ENCODE measurements around the gene ENPP4.
A peak's percentile ranks its signal among the peaks of the same experiment; 100 is the strongest.

The ENPP4 gene

GRCh38 chr6:46170357-46171289, 40.8 kb downstream of the ENPP4 start, which contains the start of gene ENPP5 (continued):
- TF ChIP-seq TRIM28 (IDR thresholded peaks at IDR 0.05; ENCODE audit: borderline replicate concordance, low read length) (no peak), MYNN (tag by site-specific recombination; IDR thresholded peaks at IDR 0.05; ENCODE audit: borderline replicate concordance) (no peak), INSM2 (tag by site-specific recombination; IDR thresholded peaks at IDR 0.05) (no peak; the same call in 1 of the 2 replicates), PBX3 (CRISPR knock-in tag; IDR thresholded peaks at IDR 0.05) (peak; percentile 98), ZNF335 (tag by site-specific recombination; conservative IDR thresholded peaks at IDR 0.05) (peak; percentile 68), ZNF658 (tag by site-specific recombination; IDR thresholded peaks at IDR 0.05) (no peak), YY1 (tag by site-specific recombination; IDR thresholded peaks at IDR 0.05) (0 out of 2 replicates have a peak, but pooled peaks have one; percentile 24), ZNF660 (tag by site-specific recombination; IDR thresholded peaks at IDR 0.05) (no peak), ZFP37 (tag by site-specific recombination; IDR thresholded peaks at IDR 0.05) (peak; percentile 71; the same call in 1 of the 2 replicates), ZNF19 (tag by site-specific recombination; IDR thresholded peaks at IDR 0.05; ENCODE audit: low read depth) (no peak), ZNF121 (tag by site-specific recombination; IDR thresholded peaks at IDR 0.05) (no peak), ZNF76 (tag by site-specific recombination; IDR thresholded peaks at IDR 0.05; ENCODE audit: borderline replicate concordance, low read depth) (0 out of 2 replicates have a peak, but pooled peaks have one; percentile 19), PRDM2 (tag by site-specific recombination; IDR thresholded peaks at IDR 0.05; ENCODE audit: borderline replicate concordance) (no peak), ZNF610 (tag by site-specific recombination; IDR thresholded peaks at IDR 0.05; ENCODE audit: borderline replicate concordance) (0 out of 2 replicates have a peak, but pooled peaks have one; percentile 37), ZNF18 (tag by site-specific recombination; IDR thresholded peaks at IDR 0.05) (no peak), ZNF585B (tag by site-specific recombination; IDR thresholded peaks at IDR 0.05) (no peak), ZNF792 (tag by site-specific recombination; IDR thresholded peaks at IDR 0.05) (no peak), ZNF311 (tag by site-specific recombination; IDR thresholded peaks at IDR 0.05; ENCODE audit: borderline replicate concordance) (no peak), ZNF157 (tag by site-specific recombination; IDR thresholded peaks at IDR 0.05) (no peak), ZFP41 (tag by site-specific recombination; IDR thresholded peaks at IDR 0.05; ENCODE audit: borderline replicate concordance) (no peak), ZSCAN18 (tag by site-specific recombination; IDR thresholded peaks at IDR 0.05) (no peak), ZNF140 (tag by site-specific recombination; IDR thresholded peaks at IDR 0.05) (no peak)
- TF ChIP-seq, protein P1, sequence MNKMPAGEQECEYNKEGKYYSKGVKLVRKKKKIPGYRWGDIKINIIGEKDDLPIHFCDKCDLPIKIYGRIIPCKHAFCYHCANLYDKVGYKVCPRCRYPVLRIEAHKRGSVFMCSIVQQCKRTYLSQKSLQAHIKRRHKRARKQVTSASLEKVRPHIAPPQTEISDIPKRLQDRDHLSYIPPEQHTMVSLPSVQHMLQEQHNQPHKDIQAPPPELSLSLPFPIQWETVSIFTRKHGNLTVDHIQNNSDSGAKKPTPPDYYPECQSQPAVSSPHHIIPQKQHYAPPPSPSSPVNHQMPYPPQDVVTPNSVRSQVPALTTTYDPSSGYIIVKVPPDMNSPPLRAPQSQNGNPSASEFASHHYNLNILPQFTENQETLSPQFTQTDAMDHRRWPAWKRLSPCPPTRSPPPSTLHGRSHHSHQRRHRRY (tag by site-specific recombination; IDR thresholded peaks at IDR 0.05), result no peak
- TF ChIP-seq, protein P2, sequence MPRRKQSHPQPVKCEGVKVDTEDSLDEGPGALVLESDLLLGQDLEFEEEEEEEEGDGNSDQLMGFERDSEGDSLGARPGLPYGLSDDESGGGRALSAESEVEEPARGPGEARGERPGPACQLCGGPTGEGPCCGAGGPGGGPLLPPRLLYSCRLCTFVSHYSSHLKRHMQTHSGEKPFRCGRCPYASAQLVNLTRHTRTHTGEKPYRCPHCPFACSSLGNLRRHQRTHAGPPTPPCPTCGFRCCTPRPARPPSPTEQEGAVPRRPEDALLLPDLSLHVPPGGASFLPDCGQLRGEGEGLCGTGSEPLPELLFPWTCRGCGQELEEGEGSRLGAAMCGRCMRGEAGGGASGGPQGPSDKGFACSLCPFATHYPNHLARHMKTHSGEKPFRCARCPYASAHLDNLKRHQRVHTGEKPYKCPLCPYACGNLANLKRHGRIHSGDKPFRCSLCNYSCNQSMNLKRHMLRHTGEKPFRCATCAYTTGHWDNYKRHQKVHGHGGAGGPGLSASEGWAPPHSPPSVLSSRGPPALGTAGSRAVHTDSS (tag by site-specific recombination; IDR thresholded peaks at IDR 0.05), result no peak
